ENCODE measurements around the gene DLK1. TPM values are rescaled to one million over a fixed set of nuclear protein-coding genes. Genes with fewer than 3 reads are reported as not detected.
A peak's percentile ranks its signal among the peaks of the same experiment; 100 is the strongest.

DLK1 gene
- total and polyA plus RNA-seq, 2 experiments from 2014 or later, result 1,378 to 3,299 TPM

- Histone ChIP-seq H4K20me1 (ENCODE audit: insufficient read depth, poor library complexity, severe bottlenecking) (no peaks in the 10 kb centered on the region), H3K4me1 (ENCODE audit: insufficient read depth) (peaks cover 55% of the 10 kb centered on the region), H3K9me2 (replicated peaks; ENCODE audit: insufficient read depth) (no peaks in the 10 kb centered on the region), H3K27ac (peak overlapping the region; percentile 99), H3K36me3 (replicated peaks; ENCODE audit: insufficient read depth, low read depth) (no peaks in the 10 kb centered on the region), H3K27me3 (no peaks in the 10 kb centered on the region), H3K4me2 (no peak overlapping the region), H3K4me3 (no peak overlapping the region), H2AFZ (no peak overlapping the region), H3K9me3 (ENCODE audit: low read depth) (no peaks in the 10 kb centered on the region), H3K79me2 (no peaks in the 10 kb centered on the region)
- DNase-seq (ENCODE audit: low spot score), result peak; percentile 60
- 57% methylated on average over 22 of the region's 23 CpGs for WGBS (ENCODE audit: low lambda C conversion rate, missing lambda C conversion rate)
- TF ChIP-seq EZH2 (IDR thresholded peaks at IDR 0.05; ENCODE audit: borderline replicate concordance) (no peak), CTCF (IDR thresholded peaks at IDR 0.05; ENCODE audit: poor library complexity) (no peak), EZH2phosphoT487 (IDR thresholded peaks at IDR 0.05; ENCODE audit: low read depth, severe bottlenecking, unreplicated experiment) (no peak)
Observed at GRCh38 chr14:100680439-100681051, 46.1 kb upstream of the DLK1 start.

GRCh38 chr14:100681111-100681510, 45.6 kb upstream of the DLK1 start:
- peaks cover 52% of the 10 kb centered on the region for H3K4me1 ChIP-seq (ENCODE audit: insufficient read depth)

GRCh38 chr14:100682749-100683148, 43.9 kb upstream of the DLK1 start:
- TF ChIP-seq CTCF (IDR thresholded peaks at IDR 0.05; ENCODE audit: poor library complexity) (no peak), EZH2phosphoT487 (IDR thresholded peaks at IDR 0.05; ENCODE audit: low read depth, severe bottlenecking, unreplicated experiment) (no peak), EZH2 (IDR thresholded peaks at IDR 0.05; ENCODE audit: borderline replicate concordance) (no peak)
- H3K4me3 ChIP-seq, result no peak overlapping the region
- H2AFZ ChIP-seq, result no peak overlapping the region
- no peaks in the 10 kb centered on the region for H3K9me2 ChIP-seq (replicated peaks; ENCODE audit: insufficient read depth)
- 100% methylated on average over 2 of the region's 2 CpGs for WGBS (ENCODE audit: low lambda C conversion rate, missing lambda C conversion rate)
- no peaks in the 10 kb centered on the region for H3K79me2 ChIP-seq
- H3K27me3 ChIP-seq, result no peaks in the 10 kb centered on the region
- H3K9me3 ChIP-seq (ENCODE audit: low read depth), result no peaks in the 10 kb centered on the region
- no peaks in the 10 kb centered on the region for H3K36me3 ChIP-seq (replicated peaks; ENCODE audit: insufficient read depth, low read depth)
- DNase-seq (ENCODE audit: low spot score), result no peak
- H3K4me1 ChIP-seq (ENCODE audit: insufficient read depth), result peaks cover 35% of the 10 kb centered on the region
- no peak overlapping the region for H3K27ac ChIP-seq
- no peaks in the 10 kb centered on the region for H4K20me1 ChIP-seq (ENCODE audit: insufficient read depth, poor library complexity, severe bottlenecking)
- no peak overlapping the region for H3K4me2 ChIP-seq

More at GRCh38 chr14:100681111-100681510, 45.6 kb upstream of the DLK1 start:
- peak overlapping the region; percentile 99 for H3K27ac ChIP-seq
- TF ChIP-seq EZH2 (IDR thresholded peaks at IDR 0.05; ENCODE audit: borderline replicate concordance), result no peak
- no peak for TF ChIP-seq CTCF (IDR thresholded peaks at IDR 0.05; ENCODE audit: poor library complexity)
- H3K9me3 ChIP-seq (ENCODE audit: low read depth), result no peaks in the 10 kb centered on the region
- WGBS (ENCODE audit: low lambda C conversion rate, missing lambda C conversion rate), result 85% methylated on average over 13 of the region's 13 CpGs
- H4K20me1 ChIP-seq (ENCODE audit: insufficient read depth, poor library complexity, severe bottlenecking), result no peaks in the 10 kb centered on the region
- H3K36me3 ChIP-seq (replicated peaks; ENCODE audit: insufficient read depth, low read depth), result no peaks in the 10 kb centered on the region
- H3K79me2 ChIP-seq, result no peaks in the 10 kb centered on the region
- no peak overlapping the region for H3K4me2 ChIP-seq
- no peak overlapping the region for H2AFZ ChIP-seq
- no peaks in the 10 kb centered on the region for H3K9me2 ChIP-seq (replicated peaks; ENCODE audit: insufficient read depth)
- H3K27me3 ChIP-seq, result no peaks in the 10 kb centered on the region
- no peak for DNase-seq (ENCODE audit: low spot score)
- H3K4me3 ChIP-seq, result no peak overlapping the region

Measured in hepatocyte (in vitro differentiated cells).